Suprapubic skin (tissue), 3 donors: ENCODE measurements around the gene FAM193A.

Experiments used
- CTCF ChIP-seq, 2 donors: fragments of 200-600 bp in 1 of 2; fragments of 450-650 bp in 1 of 2; sonication (generic) in 1 of 2; IDR thresholded peaks; one replicate each; pipeline ENCODE4 v1.5.1; 2016 to 2019; ENCODE audit warnings: antibody characterized with exemption in 2 of 2, mild to moderate bottlenecking in 1 of 2, moderate library complexity in 1 of 2
- POLR2AphosphoS5 ChIP-seq, 3 donors: sonication (generic); formaldehyde crosslinking; IDR thresholded peaks; one replicate each; pipeline ENCODE4 v1.6.1; 2017; ENCODE audit warnings: antibody characterized with exemption in 3 of 3

- no peak for TF ChIP-seq CTCF (IDR thresholded peaks at IDR 0.05)
- TF ChIP-seq POLR2AphosphoS5 (IDR thresholded peaks at IDR 0.05) = no peak
Measured at GRCh38 chr4:2762048-2762447, 225.6 kb downstream of the FAM193A start.
